Gastrocnemius medialis (tissue), 4 donors: ENCODE results near the gene SLC50A1. TPM values are rescaled to one million over a fixed set of nuclear protein-coding genes. Genes with fewer than 3 reads are reported as not detected.

Experiments used
- ATAC-seq, 2 donors: fragments of 150-250 bp; one replicate each; pipeline ENCODE4 v1.9.1; 2016
- DNase-seq, 2 donors: peaks; one replicate each; pipeline ENCODE4 v3.0.0-alpha.2; 2019
- H3K27ac ChIP-seq, 4 donors: fragments of 200-600 bp; sonication (generic); 1 replicate in 1 of 4; 2 replicates in 3 of 4; pipeline ENCODE4 v1.5.1; 2016 to 2018; ENCODE audit warnings: mild to moderate bottlenecking in 2 of 4, moderate library complexity in 1 of 4
- H3K27me3 ChIP-seq, 3 donors: fragments of 200-600 bp; sonication (generic) in 2 of 3; 1 replicate in 1 of 3; 2 replicates in 2 of 3; pipeline versions ENCODE4 v1.5.1 to v1.6.0; 2016 to 2019; ENCODE audit warnings: mild to moderate bottlenecking in 1 of 3, moderate library complexity in 1 of 3
- H3K36me3 ChIP-seq, 2 donors: fragments of 200-600 bp; sonication (generic) in 1 of 2; one replicate each; pipeline ENCODE4 v1.5.1; 2017 to 2018
- H3K4me1 ChIP-seq, 2 donors: fragments of 200-600 bp; sonication (generic) in 1 of 2; one replicate each; pipeline ENCODE4 v1.5.1; 2016 to 2017; ENCODE audit warnings: mild to moderate bottlenecking in 2 of 2
- H3K4me3 ChIP-seq, 4 donors: fragments of 200-600 bp; sonication (generic) in 3 of 4; 1 replicate in 1 of 4; 2 replicates in 3 of 4; pipeline ENCODE4 v1.5.1; 2016 to 2019; ENCODE audit warnings: mild to moderate bottlenecking in 2 of 4
- H3K9me3 ChIP-seq, 3 donors: fragments of 200-600 bp; sonication (generic) in 2 of 3; 1 replicate in 1 of 3; 2 replicates in 2 of 3; pipeline ENCODE4 v1.5.1; 2016 to 2019
- POLR2A ChIP-seq, 2 donors: fragments of 450-650 bp; IDR thresholded peaks; one replicate each; pipeline ENCODE4 v1.6.1; 2017; ENCODE audit warnings: antibody characterized with exemption in 2 of 2, mild to moderate bottlenecking in 2 of 2, moderate library complexity in 2 of 2
- in situ Hi-C, 4 donors: fragments of 200-750 bp; cut with MboI; loops; one replicate each; pipeline versions ENCODE4 v1.15.0 to v1.8.0; 2017; ENCODE audit warnings: low sequenced_read_pairs in 4 of 4
- intact Hi-C: fragments of 100-400 bp; cut with DNase I; formaldehyde crosslinking; loops from one replicate; pipeline ENCODE4 v1.15.1; 2023; ENCODE audit warnings: low total_unique reads
- total RNA-seq, 4 donors: library from RNA; depleted of rRNA; stranded (reverse); fragments of >200 nt; gene quantifications; one replicate each; pipeline versions ENCODE4 v1.1.0 to v1.2.3, GENCODE V29; 2016
- TF ChIP-seq, protein P1 (sequence below), 5 experiments: fragments of 450-650 bp in 3 of 5; fragments of 200-600 bp in 2 of 5; sonication (generic) in 2 of 5; IDR thresholded peaks in 4 of 5; conservative IDR thresholded peaks in 1 of 5; 1 replicate in 4 of 5; 2 replicates in 1 of 5; pipeline ENCODE4 v1.5.1; 2016 to 2019; ENCODE audit warnings: antibody characterized with exemption in 5 of 5, mild to moderate bottlenecking in 3 of 5, moderate library complexity in 3 of 5

The SLC50A1 gene
- total RNA-seq, 4 donors from 2014 or later, result 3.5 to 11.4 (median 8.2) TPM

DNA sequence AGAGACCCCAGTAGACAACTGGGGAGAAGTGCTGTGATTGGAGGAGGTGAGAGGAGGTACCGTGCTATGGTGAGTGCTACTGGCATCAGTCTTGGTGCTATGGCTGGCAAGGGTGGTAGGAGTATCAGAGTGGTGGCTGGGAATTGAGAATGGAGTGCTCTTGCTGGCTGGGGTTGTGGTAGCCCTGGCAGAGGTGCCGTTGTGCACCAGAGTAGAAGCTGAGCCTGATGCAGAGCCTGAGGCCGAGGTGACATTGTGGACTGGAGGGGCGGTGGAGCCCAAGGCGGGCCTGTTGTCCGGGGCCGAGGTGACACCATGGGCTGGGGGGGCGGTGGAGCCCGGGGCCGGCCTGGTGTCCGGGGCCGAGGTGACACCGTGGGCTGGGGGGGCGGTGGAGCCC lies 52.6 kb downstream of the SLC50A1 start:
- Histone ChIP-seq H3K27ac (no peak overlapping the region), H3K9me3 (no peaks in the 10 kb centered on the region), H3K27me3 (no peaks in the 10 kb centered on the region), H3K4me3 (no peak overlapping the region), H3K4me1 (peaks cover 4 to 15% of the 10 kb centered on the region in 2 donors), H3K36me3 (no peaks in the 10 kb centered on the region)
- DNase-seq (no peak), ATAC-seq (no peak)
- TF ChIP-seq, protein P1, sequence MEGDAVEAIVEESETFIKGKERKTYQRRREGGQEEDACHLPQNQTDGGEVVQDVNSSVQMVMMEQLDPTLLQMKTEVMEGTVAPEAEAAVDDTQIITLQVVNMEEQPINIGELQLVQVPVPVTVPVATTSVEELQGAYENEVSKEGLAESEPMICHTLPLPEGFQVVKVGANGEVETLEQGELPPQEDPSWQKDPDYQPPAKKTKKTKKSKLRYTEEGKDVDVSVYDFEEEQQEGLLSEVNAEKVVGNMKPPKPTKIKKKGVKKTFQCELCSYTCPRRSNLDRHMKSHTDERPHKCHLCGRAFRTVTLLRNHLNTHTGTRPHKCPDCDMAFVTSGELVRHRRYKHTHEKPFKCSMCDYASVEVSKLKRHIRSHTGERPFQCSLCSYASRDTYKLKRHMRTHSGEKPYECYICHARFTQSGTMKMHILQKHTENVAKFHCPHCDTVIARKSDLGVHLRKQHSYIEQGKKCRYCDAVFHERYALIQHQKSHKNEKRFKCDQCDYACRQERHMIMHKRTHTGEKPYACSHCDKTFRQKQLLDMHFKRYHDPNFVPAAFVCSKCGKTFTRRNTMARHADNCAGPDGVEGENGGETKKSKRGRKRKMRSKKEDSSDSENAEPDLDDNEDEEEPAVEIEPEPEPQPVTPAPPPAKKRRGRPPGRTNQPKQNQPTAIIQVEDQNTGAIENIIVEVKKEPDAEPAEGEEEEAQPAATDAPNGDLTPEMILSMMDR (IDR thresholded peaks at IDR 0.05 in 4 of 5, conservative IDR thresholded peaks at IDR 0.05 in 1 of 5), result no peak
- TF ChIP-seq POLR2A (IDR thresholded peaks at IDR 0.05), result no peak
- intact Hi-C loops, result no loop called here
- in situ Hi-C loops, result no loop called here

Other genes starting within 250 kb of the SLC50A1 start
- 1 to 10 TPM; 4.6 to 7.6 (median 6.1) TPM for gene PMVK, start 199.1 kb upstream of the SLC50A1 start, total RNA-seq
- 100 to 1,000 TPM; 126 to 171 (median 165) TPM for gene PBXIP1, start 179.8 kb upstream of the SLC50A1 start, total RNA-seq
- 10 to 100 TPM; 12.6 to 22.7 (median 17.8) TPM for gene PYGO2, start 174.1 kb upstream of the SLC50A1 start, total RNA-seq
- gene SHC1, start 165.1 kb upstream of the SLC50A1 start, total RNA-seq, result 100 to 1,000 TPM in 1 of 4 donors, 10 to 100 TPM in 3; 27.4 to 135 (median 54.9) TPM
- gene CKS1B, start 161.2 kb upstream of the SLC50A1 start, total RNA-seq, result 10 to 100 TPM in 1 of 4 donors, 1 to 10 TPM in 3; 3.6 to 15.7 (median 7.9) TPM
- gene FLAD1, start 152.5 kb upstream of the SLC50A1 start, total RNA-seq, result 10 to 100 TPM; 26.6 to 36.8 (median 31.7) TPM
- gene LENEP, start 142.3 kb upstream of the SLC50A1 start, total RNA-seq, result not detected
- 100 to 1,000 TPM in 1 of 4 donors, 10 to 100 TPM in 3; 61.3 to 100 (median 73.1) TPM for gene ZBTB7B, start 133.1 kb upstream of the SLC50A1 start, total RNA-seq
- not detected for gene DCST2, start 102.1 kb upstream of the SLC50A1 start, total RNA-seq
- under 1 TPM in 2 of 4 donors, not detected in 2; 0.13 to 0.35 TPM for gene DCST1, start 102.0 kb upstream of the SLC50A1 start, total RNA-seq
- 10 to 100 TPM; 30.3 to 42.8 (median 36.9) TPM for gene ADAM15, start 84.5 kb upstream of the SLC50A1 start, total RNA-seq
- gene EFNA4, start 72.1 kb upstream of the SLC50A1 start, total RNA-seq, result under 1 TPM; 0.41 to 0.87 (median 0.80) TPM
- 1 to 10 TPM in 2 of 4 donors, under 1 TPM in 1, not detected in 1; 0.55 to 1.8 (median 1.6) TPM for gene EFNA3, start 57.0 kb upstream of the SLC50A1 start, total RNA-seq
- 10 to 100 TPM; 12.6 to 35.1 (median 14.4) TPM for gene EFNA1, start 8.0 kb upstream of the SLC50A1 start, total RNA-seq
- 10 to 100 TPM in 3 of 4 donors, 1 to 10 TPM in 1; 7.3 to 69.5 (median 57.9) TPM for gene DPM3, start 4.7 kb downstream of the SLC50A1 start, total RNA-seq
- 100 to 1,000 TPM in 1 of 4 donors, 10 to 100 TPM in 3; 59.6 to 102 (median 91.6) TPM for gene KRTCAP2, start 37.5 kb downstream of the SLC50A1 start, total RNA-seq
- not detected for gene TRIM46, start 38.0 kb downstream of the SLC50A1 start, total RNA-seq
- gene THBS3, start 72.0 kb downstream of the SLC50A1 start, total RNA-seq, result 1 to 10 TPM; 1.5 to 4.6 (median 3.3) TPM
- 10 to 100 TPM; 14.4 to 26.9 (median 24.6) TPM for gene MTX1, start 72.8 kb downstream of the SLC50A1 start, total RNA-seq
- 10 to 100 TPM in 3 of 4 donors, 1 to 10 TPM in 1; 7.9 to 22.3 (median 18.8) TPM for gene ENTREP3, start 119.6 kb downstream of the SLC50A1 start, total RNA-seq
- 100 to 1,000 TPM in 1 of 4 donors, 10 to 100 TPM in 3; 60.0 to 108 (median 79.3) TPM for gene SCAMP3, start 126.5 kb downstream of the SLC50A1 start, total RNA-seq
- gene CLK2, start 137.7 kb downstream of the SLC50A1 start, total RNA-seq, result 10 to 100 TPM in 2 of 4 donors, 1 to 10 TPM in 2; 7.1 to 13.1 (median 9.8) TPM
- gene HCN3, start 141.6 kb downstream of the SLC50A1 start, total RNA-seq, result 1 to 10 TPM in 2 of 4 donors, under 1 TPM in 2; 0.18 to 1.5 (median 1.1) TPM
- not detected for gene PKLR, start 165.6 kb downstream of the SLC50A1 start, total RNA-seq
- gene FDPS, start 173.0 kb downstream of the SLC50A1 start, total RNA-seq, result 10 to 100 TPM; 47.6 to 65.4 (median 49.1) TPM
- 10 to 100 TPM in 2 of 4 donors, 1 to 10 TPM in 2; 7.4 to 11.5 (median 9.4) TPM for gene RUSC1, start 185.0 kb downstream of the SLC50A1 start, total RNA-seq